H1 (cell line): ENCODE data around the gene MPPE1. TPM values are rescaled to one million over a fixed set of nuclear protein-coding genes. Genes with fewer than 3 reads are reported as not detected.

ENCODE experiments used
- CTCF ChIA-PET: fragments of 300-600 bp; sonication (Branson Sonifier 250); formaldehyde crosslinking; loops from one replicate; lab custom pipeline; 2021; ENCODE audit not compliant: partially characterized antibody; lab: Charles Lee
- POLR2A ChIA-PET: fragments of 300-600 bp; sonication (Branson Sonifier 250); formaldehyde crosslinking; loops from one replicate; lab custom pipeline; 2021; ENCODE audit warnings: inconsistent platforms; ENCODE audit not compliant: partially characterized antibody; lab: Charles Lee
- DNase-seq, 2 experiments: peaks; one replicate each; pipeline versions ENCODE4 v3.0.0 to v3.0.0-alpha.2; 2010 to 2022; ENCODE audit warnings: low spot score in 2 of 2, low read depth in 1 of 2, mixed read lengths in 1 of 2
- FAIRE-seq: peaks from 2 replicates; lab custom pipeline; 2011; peaks lifted over from hg19 to GRCh38; lab: Jason Lieb, UNC
- H2AFZ ChIP-seq: 2 replicates; pipeline ENCODE4 v1.8.1; 2012; ENCODE audit warnings: low read length, inconsistent platforms
- H2AK5ac ChIP-seq: 2 replicates; pipeline ENCODE4 v1.6.1; 2013; ENCODE audit warnings: low read depth, low read length
- H2BK120ac ChIP-seq: replicated peaks from 2 replicates; pipeline ENCODE3; 2013; ENCODE audit warnings: low read depth, low read length, inconsistent platforms
- H2BK12ac ChIP-seq: 2 replicates; pipeline ENCODE4 v1.6.1; 2013; ENCODE audit warnings: low read depth, low read length
- H2BK15ac ChIP-seq: 2 replicates; pipeline ENCODE4 v1.6.1; 2013; ENCODE audit warnings: low read length
- H2BK20ac ChIP-seq: 2 replicates; pipeline ENCODE4 v1.6.1; 2013; ENCODE audit warnings: low read length
- H2BK5ac ChIP-seq: 2 replicates; pipeline ENCODE4 v1.6.1; 2013; ENCODE audit warnings: low read depth, low read length
- H3K14ac ChIP-seq: 2 replicates; pipeline ENCODE4 v1.6.1; 2013; ENCODE audit warnings: inconsistent platforms; ENCODE audit not compliant: insufficient read length
- H3K18ac ChIP-seq: 2 replicates; pipeline ENCODE4 v1.6.1; 2013; ENCODE audit warnings: low read length; ENCODE audit errors: extremely low read depth
- H3K23ac ChIP-seq: 2 replicates; pipeline ENCODE4 v1.6.1; 2013; ENCODE audit warnings: inconsistent platforms; ENCODE audit not compliant: insufficient read length
- H3K23me2 ChIP-seq: 2 replicates; pipeline ENCODE4 v1.6.1; 2013; ENCODE audit warnings: low read depth, low read length
- H3K27ac ChIP-seq: 2 replicates; pipeline ENCODE4 v1.6.1; 2011; ENCODE audit warnings: low read depth, low read length, inconsistent platforms
- H3K27me3 ChIP-seq, 4 experiments: replicated peaks in 1 of 4; 1 replicate in 1 of 4; 2 replicates in 3 of 4; pipeline versions ENCODE4 v1.6.1 to v1.8.1; 2011 to 2013; ENCODE audit warnings: low read length in 3 of 4, mild to moderate bottlenecking in 3 of 4, inconsistent platforms in 2 of 4, mixed read lengths in 2 of 4, moderate library complexity in 1 of 4; ENCODE audit not compliant: control insufficient read depth in 3 of 4, insufficient read depth in 3 of 4; ENCODE audit errors: extremely low read depth in 1 of 4
- H3K36me3 ChIP-seq, 4 experiments: 2 replicates each; pipeline versions ENCODE4 v1.6.1 to v1.8.1; 2011 to 2013; ENCODE audit warnings: mild to moderate bottlenecking in 4 of 4, low read length in 3 of 4, moderate library complexity in 2 of 4, control low read depth in 1 of 4, inconsistent platforms in 1 of 4; ENCODE audit not compliant: insufficient read depth in 4 of 4, control insufficient read depth in 2 of 4
- H3K4ac ChIP-seq: replicated peaks from 2 replicates; pipeline ENCODE3; 2013; ENCODE audit warnings: low read length, low read depth, mixed read lengths, inconsistent platforms; ENCODE audit not compliant: insufficient read length
- H3K4me1 ChIP-seq, 4 experiments: replicated peaks in 1 of 4; 1 replicate in 1 of 4; 2 replicates in 3 of 4; pipeline versions ENCODE4 v1.6.1 to v1.8.1; 2011 to 2013; ENCODE audit warnings: low read length in 3 of 4, inconsistent platforms in 2 of 4, mixed read lengths in 1 of 4; ENCODE audit not compliant: insufficient read depth in 4 of 4, control insufficient read depth in 3 of 4
- H3K4me2 ChIP-seq, 2 experiments: 2 replicates each; pipeline versions ENCODE4 v1.6.1 to v1.8.1; 2011 to 2013; ENCODE audit warnings: low read depth in 2 of 2, low read length in 2 of 2, control low read depth in 1 of 2, inconsistent platforms in 1 of 2, mild to moderate bottlenecking in 1 of 2; ENCODE audit not compliant: insufficient read depth in 1 of 2
- H3K4me3 ChIP-seq, 4 experiments: fragments of 200-600, 300-600 bp in 1 of 4; sonication (generic), shearing (Covaris generic), sonication (Bioruptor Twin) in 1 of 4; 2 replicates each; pipeline versions ENCODE4 v1.5.1 to v1.8.1; 2011 to 2016; ENCODE audit warnings: low read length in 4 of 4, low read depth in 3 of 4, control low read depth in 2 of 4, inconsistent platforms in 2 of 4, mild to moderate bottlenecking in 2 of 4, mixed read lengths in 1 of 4, moderate library complexity in 1 of 4; ENCODE audit not compliant: insufficient read depth in 2 of 4; ENCODE audit errors: extremely low read depth in 1 of 4
- H3K56ac ChIP-seq: replicated peaks from 2 replicates; pipeline ENCODE3; 2013; ENCODE audit warnings: low read depth, mild to moderate bottlenecking, mixed read lengths, low read length, inconsistent platforms; ENCODE audit not compliant: insufficient read length
- H3K79me1 ChIP-seq: 2 replicates; pipeline ENCODE4 v1.6.1; 2013; ENCODE audit warnings: low read depth, low read length, control low read depth
- H3K79me2 ChIP-seq, 2 experiments: 2 replicates each; pipeline versions ENCODE4 v1.6.1 to v1.8.1; 2012 to 2013; ENCODE audit warnings: low read length in 2 of 2, mild to moderate bottlenecking in 2 of 2, inconsistent platforms in 1 of 2; ENCODE audit not compliant: insufficient read depth in 2 of 2, control insufficient read depth in 1 of 2
- H3K9ac ChIP-seq, 4 experiments: replicated peaks in 1 of 4; 1 replicate in 1 of 4; 2 replicates in 3 of 4; pipeline versions ENCODE4 v1.6.1 to v1.8.1; 2011 to 2013; ENCODE audit warnings: low read depth in 3 of 4, low read length in 3 of 4, control low read depth in 2 of 4, mild to moderate bottlenecking in 2 of 4, moderate library complexity in 2 of 4, inconsistent platforms in 1 of 4; ENCODE audit errors: extremely low read depth in 1 of 4
- H3K9me3 ChIP-seq, 2 experiments: 2 replicates each; pipeline versions ENCODE4 v1.6.1 to v1.8.1; 2012 to 2013; ENCODE audit warnings: mild to moderate bottlenecking in 2 of 2, moderate library complexity in 2 of 2, control low read depth in 1 of 2, inconsistent platforms in 1 of 2, low read depth in 1 of 2, low read length in 1 of 2, mixed read lengths in 1 of 2; ENCODE audit not compliant: insufficient read depth in 2 of 2
- H4K20me1 ChIP-seq, 2 experiments: replicated peaks in 1 of 2; 2 replicates each; pipeline versions ENCODE3 to v1.8.1; 2011 to 2013; ENCODE audit warnings: inconsistent platforms in 2 of 2, low read length in 2 of 2, mild to moderate bottlenecking in 1 of 2; ENCODE audit not compliant: insufficient read depth in 2 of 2, control insufficient read depth in 1 of 2
- H4K5ac ChIP-seq: 2 replicates; pipeline ENCODE4 v1.6.1; 2013; ENCODE audit warnings: low read length, low read depth, mixed read lengths, inconsistent platforms; ENCODE audit not compliant: insufficient read length
- H4K8ac ChIP-seq: 2 replicates; pipeline ENCODE4 v1.8.0; 2013; ENCODE audit warnings: mild to moderate bottlenecking, moderate library complexity, low read length, inconsistent platforms; ENCODE audit not compliant: insufficient read depth; ENCODE audit errors: extremely low read depth
- H4K91ac ChIP-seq: replicated peaks from 2 replicates; pipeline ENCODE3; 2013; ENCODE audit warnings: low read length, mixed read lengths, inconsistent platforms; ENCODE audit not compliant: insufficient read length
- SAP30 ChIP-seq: fragments of 300-600 bp; sonication (generic); IDR thresholded peaks from 2 replicates; pipeline ENCODE4 v1.7.1; 2012; ENCODE audit warnings: low read length, moderate library complexity, mild to moderate bottlenecking, inconsistent platforms; ENCODE audit not compliant: insufficient read depth, insufficient replicate concordance
- TBP ChIP-seq: IDR thresholded peaks from 2 replicates; pipeline ENCODE4 v1.6.1; 2011; ENCODE audit warnings: low read depth, low read length, improper control_type of control experiment
- WGBS, 2 experiments: shearing (Covaris generic) in 1 of 2; methylation state at CpG; one replicate each; pipeline versions ENCODE4 v1.1.6 to v1.1.7; 2013 to 2015; ENCODE audit warnings: low lambda C conversion rate in 2 of 2, mixed read lengths in 2 of 2, inconsistent platforms in 1 of 2, low coverage in 1 of 2, missing lambda C conversion rate in 1 of 2; ENCODE audit not compliant: insufficient replicate concordance in 2 of 2, insufficient coverage in 1 of 2, insufficient read length in 1 of 2; ENCODE audit errors: extremely low coverage in 1 of 2, missing lambda C conversion rate in 1 of 2; 5-methylcytosine and 5-hydroxymethylcytosine counted together
- polyA plus RNA-seq, 7 experiments: library from polyadenylated mRNA; depleted of rRNA in 3 of 7; stranded (reverse) in 5 of 7; unstranded in 2 of 7; fragments of >200 nt in 5 of 7; fragments of 200-250 nt in 2 of 7; gene quantifications; 1 replicate in 5 of 7; 2 replicates in 1 of 7; 4 replicates in 1 of 7; pipeline versions ENCODE4 v1.2.1 to v1.2.3, GENCODE V29; 2011 to 2013; ENCODE audit warnings: missing spikeins in 2 of 7, mixed read lengths in 2 of 7
- total RNA-seq: library from RNA; stranded (reverse); fragmentation: NEBNext Ultra II Directional; extraction: Animal tissue kit (Norgen Biotek cat#: 25700); gene quantifications from 2 replicates; pipeline ENCODE4 v1.2.1, GENCODE V29; 2021

The MPPE1 gene
- total and polyA plus RNA-seq, 2 of the 8 experiments (the other 6 are each of a cell fraction or from before 2014, with no cell fraction given): 13.7 to 20.9 TPM

DNA sequence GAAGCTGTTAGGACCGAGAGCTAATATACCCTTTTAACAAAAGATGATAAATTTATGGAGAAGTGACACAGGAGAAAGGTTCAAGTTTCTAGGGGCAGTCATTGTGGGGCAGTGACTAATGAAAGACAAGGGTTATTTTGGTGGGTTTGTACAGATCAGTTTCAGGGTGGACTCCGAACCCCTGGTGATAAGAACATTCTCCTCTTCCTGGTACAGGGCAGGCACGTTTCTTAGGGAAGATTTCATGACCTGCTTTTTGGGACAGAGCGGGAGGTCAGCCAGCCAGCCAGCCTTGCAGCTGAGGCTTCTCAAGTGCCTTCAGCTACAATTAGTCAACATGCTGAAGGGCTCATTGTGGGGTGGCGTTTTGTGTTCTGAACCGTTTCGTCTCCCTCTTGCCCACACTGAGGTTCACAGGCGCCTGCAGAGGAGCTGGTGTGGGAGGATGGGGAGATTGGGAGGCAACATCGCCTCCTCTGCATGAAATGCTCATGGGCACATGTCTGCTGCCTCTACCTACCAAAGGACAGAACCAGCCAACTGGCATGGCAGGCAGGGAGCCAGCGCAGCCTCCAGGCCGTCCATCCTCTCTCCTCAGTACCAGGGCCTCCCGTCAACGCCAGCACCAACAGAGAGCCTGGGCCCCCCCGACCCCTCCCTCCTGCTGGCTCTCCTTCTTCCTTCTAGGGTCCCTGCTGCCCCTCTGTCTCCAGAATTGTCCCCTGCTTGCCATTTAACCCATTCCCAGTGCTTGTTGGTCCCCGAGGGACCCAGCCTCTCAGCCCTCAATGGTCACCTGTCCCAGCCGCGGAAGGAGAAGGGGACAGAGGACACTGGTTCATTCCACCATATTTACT, 47.3 kb downstream of the MPPE1 start:
- no peak overlapping the region for H2AFZ ChIP-seq

More for the DNA sequence above, 47.3 kb downstream of the MPPE1 start:
- Histone ChIP-seq H3K18ac (no peak overlapping the region), H3K56ac (no peak overlapping the region), H4K91ac (peak overlapping the region; percentile 57), H3K23ac (no peak overlapping the region), H4K8ac (no peak overlapping the region), H2BK5ac (no peak overlapping the region), H3K14ac (no peak overlapping the region), H3K9ac (no peak overlapping the region), H4K5ac (no peak overlapping the region), H3K4me1 (peaks cover 0 to 10% (median 8%) of the 10 kb centered on the region in 4 experiments; a peak in 5 of 7 replicates), H2AK5ac (no peak overlapping the region), H3K27ac (no peak overlapping the region), H3K4ac (no peak overlapping the region), H3K79me1 (no peaks in the 10 kb centered on the region; the same call in 1 of the 2 replicates), H3K4me2 (no peak overlapping the region), H2BK20ac (0 out of 2 replicates have a peak overlapping the region, but pooled peaks have one; percentile 44), H2BK15ac (no peak overlapping the region), H3K27me3 (no peaks in the 10 kb centered on the region), H3K36me3 (no peaks in the 10 kb centered on the region), H2BK12ac (no peak overlapping the region), H2BK120ac (no peak overlapping the region), H4K20me1 (no peaks in the 10 kb centered on the region), H3K9me3 (no peaks in the 10 kb centered on the region), H3K23me2 (peaks cover 3% of the 10 kb centered on the region; the same call in 1 of the 2 replicates), H3K79me2 (no peaks in the 10 kb centered on the region), H3K4me3 (no peak overlapping the region)
- TF ChIP-seq SAP30 (no peak), TBP (no peak)
- DNase-seq (peak in 1 of 2 experiments; percentile 35), FAIRE-seq (no peak)
- POLR2A ChIA-PET: interaction anchor here (0.6 kb wide), 1 partner anchor 134 kb away, joined by 3 read pairs; no protein-coding TSS in a partner anchor
- CTCF ChIA-PET: interaction anchor here (0.7 to 2.4 kb wide), 9 partner anchors 10 to 128 kb away, joined by 3 to 8 read pairs (median 3); no protein-coding TSS in a partner anchor
- WGBS, 2 experiments: 83% methylated on average over 16 of the region's 17 CpGs; no CpG with 5 or more reads in 1 of the 2 experiments
